Right renal pelvis (tissue), 4 donors: Measurements from ENCODE around the gene GPR62. TPM values are rescaled to one million over a fixed set of nuclear protein-coding genes. Genes with fewer than 3 reads are reported as not detected.

Experiments
- polyA plus RNA-seq, 4 donors: library from polyadenylated mRNA; unstranded; fragments of 120-200 nt; gene quantifications; one replicate each; pipeline ENCODE4 v1.2.1, GENCODE V29; 2013; ENCODE audit not compliant: insufficient read length in 4 of 4

GPR62 gene
- polyA plus RNA-seq, 4 donors = 0.30 to 0.68 (median 0.40) TPM

Other genes with a start within 250 kb of the GPR62 start
- gene GRM2, start 248.3 kb upstream of the GPR62 start, polyA plus RNA-seq = under 1 TPM; 0.46 to 0.69 (median 0.62) TPM
- gene IQCF6, start 176.1 kb upstream of the GPR62 start, polyA plus RNA-seq = not detected
- gene IQCF2, start 93.8 kb upstream of the GPR62 start, polyA plus RNA-seq = not detected
- not detected for gene IQCF5, start 79.8 kb upstream of the GPR62 start, polyA plus RNA-seq
- gene IQCF1, start 52.0 kb upstream of the GPR62 start, polyA plus RNA-seq = not detected
- gene RRP9, start 13.5 kb upstream of the GPR62 start, polyA plus RNA-seq = 10 to 100 TPM; 17.6 to 22.6 (median 19.9) TPM
- gene PARP3, start 13.0 kb upstream of the GPR62 start, polyA plus RNA-seq = 10 to 100 TPM; 16.0 to 19.6 (median 17.2) TPM
- gene PCBP4, start 12.1 kb downstream of the GPR62 start, polyA plus RNA-seq = 10 to 100 TPM; 53.6 to 68.2 (median 56.2) TPM
- 10 to 100 TPM; 80.5 to 95.6 (median 90.7) TPM for gene ABHD14B, start 18.7 kb downstream of the GPR62 start, polyA plus RNA-seq
- gene ABHD14A, start 19.7 kb downstream of the GPR62 start, polyA plus RNA-seq = 10 to 100 TPM; 24.1 to 34.7 (median 26.9) TPM
- gene ACY1, start 28.2 kb downstream of the GPR62 start, polyA plus RNA-seq = 100 to 1,000 TPM; 102 to 142 (median 115) TPM
- gene RPL29, start 40.5 kb downstream of the GPR62 start, polyA plus RNA-seq = 1,000 to 10,000 TPM; 1,532 to 1,899 (median 1,617) TPM
- gene DUSP7, start 101.2 kb downstream of the GPR62 start, polyA plus RNA-seq = 10 to 100 TPM; 16.7 to 20.0 (median 18.4) TPM
- gene POC1A, start 199.0 kb downstream of the GPR62 start, polyA plus RNA-seq = 1 to 10 TPM; 7.1 to 8.6 (median 7.9) TPM
- gene ALAS1, start 242.8 kb downstream of the GPR62 start, polyA plus RNA-seq = 10 to 100 TPM; 46.2 to 53.4 (median 48.1) TPM